Small intestine (tissue), 7 donors: ENCODE measurements around the gene FRA10AC1. TPM values are rescaled to one million over a fixed set of nuclear protein-coding genes. Genes with fewer than 3 reads are reported as not detected.

ENCODE experiments used
- DNase-seq, 2 donors: peaks; one replicate each; pipeline versions ENCODE4 v3.0.0 to v3.0.0-alpha.2; 2013
- FAIRE-seq: peaks from 2 replicates; lab custom pipeline; 2012; peaks lifted over from hg19 to GRCh38; lab: Jason Lieb, UNC
- H3K27ac ChIP-seq, 3 donors: one replicate each; pipeline ENCODE4 v1.5.1; 2013; ENCODE audit warnings: low read length in 2 of 3, mild to moderate bottlenecking in 2 of 3, control low read depth in 1 of 3, inconsistent platforms in 1 of 3, low read depth in 1 of 3, moderate library complexity in 1 of 3
- H3K27me3 ChIP-seq, 3 donors: one replicate each; pipeline ENCODE4 v1.6.1; 2013; ENCODE audit warnings: low read length in 3 of 3, inconsistent platforms in 1 of 3; ENCODE audit not compliant: control insufficient read depth in 3 of 3, insufficient read depth in 3 of 3
- H3K36me3 ChIP-seq, 3 donors: one replicate each; pipeline ENCODE4 v1.6.1; 2013; ENCODE audit warnings: low read length in 3 of 3, inconsistent platforms in 1 of 3, low read depth in 1 of 3, mild to moderate bottlenecking in 1 of 3, moderate library complexity in 1 of 3; ENCODE audit not compliant: control insufficient read depth in 3 of 3, insufficient read depth in 2 of 3
- H3K4me1 ChIP-seq, 3 donors: one replicate each; pipeline ENCODE4 v1.6.1; 2013; ENCODE audit warnings: low read length in 2 of 3, inconsistent platforms in 1 of 3, low read depth in 1 of 3, mild to moderate bottlenecking in 1 of 3, moderate library complexity in 1 of 3; ENCODE audit not compliant: control insufficient read depth in 3 of 3, insufficient read depth in 2 of 3
- H3K4me3 ChIP-seq, 3 donors: one replicate each; pipeline ENCODE4 v1.5.1; 2013; ENCODE audit warnings: low read length in 3 of 3, control low read depth in 1 of 3, inconsistent platforms in 1 of 3, low read depth in 1 of 3, mild to moderate bottlenecking in 1 of 3, moderate library complexity in 1 of 3
- H3K9me3 ChIP-seq, 2 donors: one replicate each; pipeline ENCODE4 v1.6.1; 2013; ENCODE audit warnings: low read depth in 1 of 2, low read length in 1 of 2; ENCODE audit not compliant: control insufficient read depth in 2 of 2, insufficient read depth in 1 of 2
- WGBS, 3 donors: extraction: QIAGEN DNeasy Blood & Tissue Kit; methylation state at CpG; one replicate each; pipeline ENCODE4 v1.1.7; 2013; 5-methylcytosine and 5-hydroxymethylcytosine counted together
- polyA plus RNA-seq, 4 donors: library from polyadenylated mRNA; stranded (reverse) in 3 of 4; unstranded in 1 of 4; fragments of 200-250 nt in 3 of 4; fragments of 120-200 nt in 1 of 4; gene quantifications; one replicate each; pipeline versions ENCODE4 v1.2.1 to v1.2.3, GENCODE V29; 2013
- donor health status: healthy with polysubstance abuse.
- donor health status: control.
- donor health status: control.
- donor health status: Bipolar disorder and iron deficiency.
- donor health status: healthy.

The FRA10AC1 gene
- polyA plus RNA-seq, 4 donors = 5.1 to 24.3 (median 7.0) TPM

GRCh38 chr10:93671042-93671441 is 31.4 kb downstream of the FRA10AC1 start:
- DNase-seq = no peak
- 86 to 94% (median 91%) methylated on average over 2 of the region's 2 CpGs for WGBS, 3 donors
- Histone ChIP-seq H3K27ac (no peak overlapping the region), H3K9me3 (no peaks in the 10 kb centered on the region), H3K27me3 (no peaks in the 10 kb centered on the region), H3K4me1 (peaks cover 0 to 2% (median 0%) of the 10 kb centered on the region in 3 donors), H3K4me3 (no peak overlapping the region), H3K36me3 (peaks cover 4 to 7% (median 6%) of the 10 kb centered on the region in 3 donors)
- FAIRE-seq = no peak

GRCh38 chr10:93670372-93670771 is 32.0 kb downstream of the FRA10AC1 start:
- H3K27ac ChIP-seq = no peak overlapping the region
- H3K27me3 ChIP-seq = no peaks in the 10 kb centered on the region
- H3K4me1 ChIP-seq = peaks cover 0 to 2% (median 0%) of the 10 kb centered on the region in 3 donors
- peaks cover 4 to 8% (median 7%) of the 10 kb centered on the region in 3 donors for H3K36me3 ChIP-seq
- FAIRE-seq = no peak
- DNase-seq = no peak
- no peak overlapping the region for H3K4me3 ChIP-seq
- H3K9me3 ChIP-seq = no peaks in the 10 kb centered on the region

GRCh38 chr10:93667795-93668194 is 34.6 kb downstream of the FRA10AC1 start:
- H3K27ac ChIP-seq = no peak overlapping the region
- no peaks in the 10 kb centered on the region for H3K27me3 ChIP-seq
- 93 to 95% (median 93%) methylated on average over 3 of the region's 3 CpGs for WGBS, 3 donors
- no peak overlapping the region for H3K4me3 ChIP-seq
- DNase-seq (no peak), FAIRE-seq (no peak)
- H3K36me3 ChIP-seq = peaks cover 2 to 7% (median 7%) of the 10 kb centered on the region in 3 donors
- no peaks in the 10 kb centered on the region for H3K4me1 ChIP-seq
- H3K9me3 ChIP-seq = no peaks in the 10 kb centered on the region

- no peak overlapping the region for H3K4me3 ChIP-seq
- H3K4me1 ChIP-seq = no peaks in the 10 kb centered on the region
- WGBS, 3 donors = 94 to 97% (median 96%) methylated on average over 4 of the region's 4 CpGs
- DNase-seq (no peak), FAIRE-seq (peak; percentile 44)
- peaks cover 2 to 9% (median 7%) of the 10 kb centered on the region in 3 donors for H3K36me3 ChIP-seq
- H3K27ac ChIP-seq = no peak overlapping the region
- H3K27me3 ChIP-seq = no peaks in the 10 kb centered on the region
- H3K9me3 ChIP-seq = no peaks in the 10 kb centered on the region
These were observed 36.4 kb downstream of the FRA10AC1 start for GRCh38 chr10:93666030-93666429.

- Histone ChIP-seq H3K4me1 (no peaks in the 10 kb centered on the region), H3K27me3 (no peaks in the 10 kb centered on the region), H3K9me3 (no peaks in the 10 kb centered on the region), H3K4me3 (no peak overlapping the region), H3K36me3 (peaks cover 0 to 2% (median 0%) of the 10 kb centered on the region in 3 donors), H3K27ac (no peak overlapping the region)
- FAIRE-seq (no peak), DNase-seq (no peak)
- 63 to 80% (median 64%) methylated on average over 1 of the region's 1 CpG for WGBS, 3 donors
These were observed 44.6 kb downstream of the FRA10AC1 start for GRCh38 chr10:93657757-93658156.

GRCh38 chr10:93656155-93656554 is 46.2 kb downstream of the FRA10AC1 start:
- DNase-seq (no peak), FAIRE-seq (no peak)
- 80 to 86% (median 84%) methylated on average over 1 of the region's 1 CpG for WGBS, 3 donors
- Histone ChIP-seq H3K4me1 (no peaks in the 10 kb centered on the region), H3K36me3 (no peaks in the 10 kb centered on the region), H3K27ac (no peak overlapping the region), H3K4me3 (no peak overlapping the region), H3K9me3 (peaks cover 0 to 2% of the 10 kb centered on the region in 2 donors), H3K27me3 (no peaks in the 10 kb centered on the region)

GRCh38 chr10:93654201-93654600 is 48.2 kb downstream of the FRA10AC1 start:
- DNase-seq (no peak), FAIRE-seq (no peak)
- Histone ChIP-seq H3K27me3 (no peaks in the 10 kb centered on the region), H3K4me3 (no peak overlapping the region), H3K27ac (no peak overlapping the region), H3K36me3 (no peaks in the 10 kb centered on the region), H3K4me1 (no peaks in the 10 kb centered on the region), H3K9me3 (peaks cover 0 to 3% of the 10 kb centered on the region in 2 donors)
- 84 to 88% (median 86%) methylated on average over 1 of the region's 1 CpG for WGBS, 3 donors

GRCh38 chr10:93652857-93653256 is 49.5 kb downstream of the FRA10AC1 start:
- whole genome bisulfite sequencing, 3 donors = 76 to 85% (median 79%) methylated on average over 1 of the region's 1 CpG
- FAIRE-seq = no peak
- no peak overlapping the region for H3K4me3 ChIP-seq
- H3K27me3 ChIP-seq = no peaks in the 10 kb centered on the region
- H3K4me1 ChIP-seq = no peaks in the 10 kb centered on the region
- H3K36me3 ChIP-seq = no peaks in the 10 kb centered on the region
- no peak overlapping the region for H3K27ac ChIP-seq
- DNase-seq = no peak
- peaks cover 0 to 3% of the 10 kb centered on the region in 2 donors for H3K9me3 ChIP-seq

GRCh38 chr10:93639791-93640190 is 62.6 kb downstream of the FRA10AC1 start:
- no peak overlapping the region for H3K4me3 ChIP-seq
- 92 to 93% (median 92%) methylated on average over 7 of the region's 7 CpGs for WGBS, 3 donors

More at GRCh38 chr10:93639791-93640190, 62.6 kb downstream of the FRA10AC1 start:
- DNase-seq (no peak), FAIRE-seq (no peak)
- Histone ChIP-seq H3K9me3 (peaks cover 0 to 6% of the 10 kb centered on the region in 2 donors), H3K36me3 (no peaks in the 10 kb centered on the region), H3K4me1 (no peaks in the 10 kb centered on the region), H3K27me3 (peaks cover 0 to 3% (median 3%) of the 10 kb centered on the region in 3 donors), H3K27ac (no peak overlapping the region)
